Subcutaneous adipose tissue (tissue), 4 donors: ENCODE results near the gene SLC39A8. TPM values are rescaled to one million over a fixed set of nuclear protein-coding genes. Genes with fewer than 3 reads are reported as not detected.

Experiments
- total RNA-seq, 4 donors: library from RNA; depleted of rRNA; stranded (reverse); fragments of >200 nt; gene quantifications; one replicate each; pipeline ENCODE4 v1.1.0, GENCODE V29; 2016
- TF ChIP-seq, protein P1 (sequence below): fragments of 450-650 bp; IDR thresholded peaks from one replicate; pipeline ENCODE4 v1.5.1; 2016; ENCODE audit warnings: low read depth, mild to moderate bottlenecking, control low read depth, antibody characterized with exemption, moderate library complexity

The SLC39A8 gene
- total RNA-seq = 10 to 100 TPM in 3 of 4 donors, 1 to 10 TPM in 1; 8.9 to 56.3 (median 21.4) TPM

DNA sequence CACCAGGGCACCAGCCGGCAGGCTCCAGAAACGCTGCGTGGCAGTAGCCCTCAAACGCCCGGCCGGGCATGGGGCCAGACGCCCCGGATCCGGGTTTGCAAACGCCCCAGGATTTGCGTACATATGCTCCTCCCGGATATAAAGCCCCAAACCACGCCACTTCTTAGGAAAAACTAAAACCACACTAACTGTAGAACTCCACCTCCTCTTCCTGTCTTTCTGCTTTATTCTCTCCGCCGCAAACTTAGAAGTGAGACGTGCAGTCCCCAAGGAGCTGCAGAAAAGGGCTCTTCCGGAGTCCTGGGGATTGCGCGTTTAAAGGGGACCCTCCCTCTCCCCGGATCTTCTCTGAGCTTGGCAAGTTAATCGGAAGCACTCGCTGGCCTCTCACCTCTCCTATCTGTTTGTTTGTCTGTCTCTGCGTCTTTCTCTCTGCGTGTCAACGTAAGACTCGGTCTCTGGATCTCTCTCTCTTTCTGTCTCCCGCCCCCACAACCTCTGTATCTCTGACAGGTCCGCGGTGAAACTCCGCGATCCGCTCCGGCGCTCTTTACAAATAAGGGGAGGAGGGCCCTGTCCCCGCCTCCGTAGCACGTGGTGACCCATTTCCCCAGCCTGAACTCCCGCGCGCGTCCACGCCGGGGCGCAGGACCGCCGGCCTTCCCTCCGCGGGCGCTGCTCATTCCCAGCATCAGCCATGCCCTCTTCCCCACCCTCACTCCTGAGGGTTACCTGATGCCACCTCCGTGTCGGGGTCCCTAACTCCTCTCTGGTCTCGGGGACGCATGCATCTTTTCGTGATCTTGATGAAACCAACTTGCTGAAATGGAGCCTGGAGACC, at the start of gene SLC39A8:
Gene SLC39A8, minus strand, starts transcription at position 529 of the 841 bp plus-strand sequence. CDS start 820 bp downstream, outside the sequence.
- TF ChIP-seq, protein P1, sequence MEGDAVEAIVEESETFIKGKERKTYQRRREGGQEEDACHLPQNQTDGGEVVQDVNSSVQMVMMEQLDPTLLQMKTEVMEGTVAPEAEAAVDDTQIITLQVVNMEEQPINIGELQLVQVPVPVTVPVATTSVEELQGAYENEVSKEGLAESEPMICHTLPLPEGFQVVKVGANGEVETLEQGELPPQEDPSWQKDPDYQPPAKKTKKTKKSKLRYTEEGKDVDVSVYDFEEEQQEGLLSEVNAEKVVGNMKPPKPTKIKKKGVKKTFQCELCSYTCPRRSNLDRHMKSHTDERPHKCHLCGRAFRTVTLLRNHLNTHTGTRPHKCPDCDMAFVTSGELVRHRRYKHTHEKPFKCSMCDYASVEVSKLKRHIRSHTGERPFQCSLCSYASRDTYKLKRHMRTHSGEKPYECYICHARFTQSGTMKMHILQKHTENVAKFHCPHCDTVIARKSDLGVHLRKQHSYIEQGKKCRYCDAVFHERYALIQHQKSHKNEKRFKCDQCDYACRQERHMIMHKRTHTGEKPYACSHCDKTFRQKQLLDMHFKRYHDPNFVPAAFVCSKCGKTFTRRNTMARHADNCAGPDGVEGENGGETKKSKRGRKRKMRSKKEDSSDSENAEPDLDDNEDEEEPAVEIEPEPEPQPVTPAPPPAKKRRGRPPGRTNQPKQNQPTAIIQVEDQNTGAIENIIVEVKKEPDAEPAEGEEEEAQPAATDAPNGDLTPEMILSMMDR = no peak

DNA sequence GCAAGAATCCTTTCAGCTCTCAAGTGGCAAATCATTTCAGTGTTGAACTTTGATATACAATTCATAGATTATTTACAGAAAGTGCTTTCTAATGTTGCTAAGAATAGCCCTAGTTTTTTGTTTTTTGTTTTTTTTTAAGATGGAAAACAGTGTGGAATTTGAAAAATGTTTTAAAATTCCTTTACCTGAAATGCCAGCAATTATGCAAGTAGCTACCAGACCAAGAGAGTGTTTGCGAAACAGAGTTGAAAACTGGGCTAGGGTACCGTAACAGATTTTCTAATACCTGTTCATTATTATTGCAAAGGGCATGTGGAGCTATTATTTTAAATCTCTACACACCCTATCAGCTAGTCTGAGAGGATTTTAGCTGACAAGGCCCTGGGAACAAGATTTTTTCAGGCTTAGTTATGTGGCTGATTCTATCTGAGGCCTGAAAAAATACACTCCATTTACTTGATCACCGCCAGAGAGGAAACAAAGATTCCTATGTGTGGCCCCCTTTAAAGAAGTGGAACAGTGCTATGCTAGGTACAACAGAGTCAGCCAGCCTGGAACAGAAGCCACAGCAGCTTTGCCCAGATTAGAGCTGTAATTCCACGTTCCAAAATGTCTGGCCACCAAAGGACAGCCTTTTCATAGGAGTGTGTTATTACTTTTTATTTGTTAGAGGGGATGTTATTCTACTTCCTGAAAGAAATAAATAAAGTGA, 46.9 kb upstream of the SLC39A8 start:
- TF ChIP-seq, protein P1 = no peak

DNA sequence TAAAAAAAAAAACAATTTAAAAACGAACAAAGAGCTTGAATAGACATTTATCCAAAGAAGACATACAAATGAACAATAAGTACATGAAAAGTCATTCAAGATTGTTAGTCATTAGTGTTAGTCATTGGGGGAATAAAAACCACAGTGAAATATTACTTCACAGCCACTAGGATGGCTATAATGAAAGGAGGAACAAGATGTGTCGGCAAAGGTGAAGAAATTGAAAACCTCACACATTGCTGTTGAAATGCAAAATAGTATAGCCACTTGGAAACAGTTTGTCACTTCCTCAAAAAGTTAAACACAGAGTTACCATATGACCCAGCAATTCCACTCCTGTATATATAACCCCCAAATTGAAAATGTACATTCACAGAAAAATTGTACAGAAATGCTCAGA, 45.2 kb upstream of the SLC39A8 start:
- TF ChIP-seq, protein P1 = no peak

DNA sequence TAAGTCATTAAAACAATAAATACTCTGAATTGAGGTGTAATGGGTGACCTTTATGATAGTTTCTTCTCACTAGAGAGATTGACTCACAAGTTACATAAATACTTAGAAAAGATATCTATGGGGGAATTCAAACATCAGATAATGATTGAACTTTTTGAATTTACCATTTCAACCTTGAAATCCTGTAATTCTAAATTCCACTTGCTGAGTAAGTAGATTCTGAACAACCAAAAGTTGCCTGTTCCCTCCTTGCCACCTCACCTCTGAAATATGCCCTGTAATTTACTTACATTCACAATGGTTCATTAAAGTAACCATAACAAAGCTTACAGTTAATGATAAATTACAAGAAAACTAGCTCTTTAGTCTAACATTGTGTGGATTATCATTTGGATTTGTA, 43.3 kb upstream of the SLC39A8 start:
- TF ChIP-seq, protein P1 = no peak

DNA sequence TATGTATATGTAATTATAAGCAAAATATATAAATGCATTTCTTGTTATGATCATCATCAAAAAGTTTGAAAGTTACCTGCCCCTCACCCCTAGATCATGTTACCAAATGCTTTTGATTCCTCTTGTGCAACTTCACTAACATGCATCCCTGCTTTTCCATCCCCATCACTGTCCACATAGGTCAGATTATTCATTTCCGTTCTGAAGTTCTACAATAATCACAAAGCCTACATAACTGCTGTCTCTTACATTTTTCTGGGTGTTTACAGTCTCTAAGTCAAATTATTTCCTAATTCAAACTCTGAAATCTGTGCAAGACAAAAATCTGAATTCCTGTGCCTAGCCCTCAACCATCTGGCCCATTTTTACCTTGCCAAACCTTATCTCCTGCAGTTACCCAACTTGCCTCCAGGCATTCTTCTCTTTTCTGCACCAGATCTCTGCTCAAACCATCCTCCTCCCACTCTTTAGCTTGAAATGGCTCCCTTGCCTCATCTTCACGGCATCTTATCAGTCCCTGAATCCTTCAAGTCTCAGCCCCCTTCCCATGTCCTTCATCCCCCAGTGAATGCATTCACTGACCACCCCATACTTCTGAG, 42.4 kb upstream of the SLC39A8 start:
- TF ChIP-seq, protein P1 = no peak

DNA sequence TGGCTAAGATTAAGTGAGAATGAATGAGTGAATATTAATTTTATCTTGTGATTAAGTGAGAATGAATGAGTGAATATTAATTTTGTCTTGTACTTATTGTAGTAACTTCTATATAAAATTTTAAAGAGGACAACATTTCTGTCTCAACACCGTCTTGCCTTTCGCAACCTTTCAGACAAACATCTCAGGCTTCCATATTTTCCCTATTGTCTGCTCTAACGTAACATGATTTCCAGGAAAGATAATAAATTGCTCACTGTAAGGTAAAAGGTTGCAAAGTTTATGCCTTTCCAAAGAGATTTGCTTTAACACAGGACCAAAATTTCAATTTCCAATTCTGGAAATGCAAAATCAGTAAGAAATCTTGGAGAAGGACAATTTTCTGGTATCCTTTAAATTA, 41.7 kb upstream of the SLC39A8 start:
- TF ChIP-seq, protein P1 = no peak

DNA sequence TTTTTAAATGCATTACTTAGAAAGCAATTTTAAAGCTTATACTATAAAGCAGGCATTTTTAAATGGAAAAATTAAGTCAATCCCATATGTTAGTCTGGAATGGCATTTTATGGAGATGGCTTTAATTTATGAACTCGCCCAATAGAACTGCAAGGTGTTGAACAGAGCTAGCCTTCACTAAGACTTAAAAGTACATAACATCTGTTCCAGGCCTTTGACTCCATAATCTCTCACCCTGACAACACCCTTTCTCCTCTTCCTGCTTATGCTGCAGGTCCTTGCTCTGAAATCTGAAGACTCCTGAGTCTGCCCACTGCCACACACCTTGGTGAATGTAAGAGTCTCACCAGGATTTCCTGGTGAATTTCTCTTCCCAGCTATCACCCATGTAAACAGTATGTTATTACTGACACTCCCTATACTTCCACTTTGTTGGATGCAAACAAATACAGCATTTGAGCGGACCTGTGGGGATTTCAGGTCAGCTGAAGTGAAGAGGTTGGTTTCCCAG, 17.7 kb upstream of the SLC39A8 start:
- TF ChIP-seq, protein P1 = no peak
